HG03378 (cell line): Measurements from ENCODE around the gene NR1D1.

Experiments used
- ATAC-seq: cut with Tn5 transposase; IDR thresholded peaks from one replicate; pipeline ENCODE4 v1.9.1; 2021; ENCODE audit warnings: mild to moderate bottlenecking, moderate library complexity; ENCODE audit not compliant: unreplicated experiment

The NR1D1 gene

DNA sequence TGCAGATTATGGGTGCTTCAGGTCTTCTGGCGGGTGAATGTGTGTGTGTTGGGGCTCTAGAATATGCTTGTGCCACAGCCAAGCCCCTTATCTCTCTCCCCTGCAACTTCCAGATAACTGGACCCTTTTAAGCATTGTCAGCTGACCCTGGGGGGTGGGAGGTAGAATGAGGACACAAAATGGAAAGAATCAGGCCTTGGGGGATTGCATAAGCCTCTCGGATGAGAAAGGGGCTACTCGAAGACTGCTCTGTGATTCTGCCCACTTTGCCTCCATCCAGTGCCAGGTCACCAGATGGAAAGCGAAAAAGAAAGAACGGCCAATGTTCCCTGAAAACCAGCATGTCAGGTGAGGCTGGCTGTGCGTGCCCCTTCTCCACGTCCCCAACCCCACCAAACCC is 23.8 kb downstream of the NR1D1 start:
- ATAC-seq = no peak

- no peak for ATAC-seq
These were observed 24.4 kb downstream of the NR1D1 start for GRCh38 chr17:40075942-40076498.

DNA sequence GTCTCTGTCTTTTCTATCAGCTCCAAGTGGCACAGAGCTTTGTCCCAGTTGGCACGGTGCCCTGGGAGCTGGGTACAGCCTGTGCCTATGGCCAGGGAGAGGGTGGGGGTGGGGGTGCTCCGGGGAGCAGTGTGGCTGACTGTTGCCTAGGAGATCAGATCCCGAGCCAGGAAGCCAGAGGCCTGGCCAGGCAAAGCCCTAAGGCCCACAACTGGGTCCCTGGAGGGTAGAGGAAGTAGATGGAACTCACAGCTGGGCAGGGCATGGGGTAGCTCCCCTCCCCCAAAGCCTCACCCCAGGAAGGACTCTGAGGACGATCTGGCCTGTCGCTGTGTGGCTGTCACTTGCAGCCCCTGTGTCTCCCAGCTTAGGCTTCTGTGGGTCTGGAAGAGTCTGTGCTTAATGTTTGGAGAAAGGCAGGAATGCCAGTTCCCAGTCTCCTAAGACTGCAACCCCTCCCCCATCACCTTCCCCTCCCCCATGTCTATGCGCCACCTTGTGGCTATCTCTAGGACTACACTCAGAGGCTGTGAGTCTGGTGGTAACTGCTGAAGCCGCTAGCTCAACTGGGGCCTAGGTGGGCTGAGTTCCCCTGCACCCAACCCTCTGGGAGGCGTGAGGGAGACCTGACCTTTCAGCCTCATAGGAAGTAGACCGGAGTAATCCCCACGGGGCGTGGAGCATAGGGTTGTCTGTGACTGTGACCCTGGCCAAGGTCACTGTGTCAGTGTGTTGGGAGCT is 25.0 kb downstream of the NR1D1 start:
- ATAC-seq = no peak

DNA sequence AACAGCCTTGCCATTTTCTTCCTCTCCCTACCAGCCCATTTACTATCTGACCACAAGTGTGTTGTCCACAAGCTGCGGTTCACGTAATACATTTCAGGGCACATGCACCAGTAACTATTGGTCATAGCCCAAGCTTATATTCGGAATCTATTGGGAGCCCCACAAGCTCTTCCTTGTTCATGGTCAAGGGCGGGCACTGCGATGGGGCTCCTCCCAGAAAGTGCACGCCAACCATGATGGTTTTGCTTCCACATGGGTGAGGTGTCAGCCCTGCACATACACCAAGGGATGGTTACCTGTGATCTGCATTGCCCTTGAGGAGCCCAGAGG is 25.6 kb downstream of the NR1D1 start:
- ATAC-seq = no peak

DNA sequence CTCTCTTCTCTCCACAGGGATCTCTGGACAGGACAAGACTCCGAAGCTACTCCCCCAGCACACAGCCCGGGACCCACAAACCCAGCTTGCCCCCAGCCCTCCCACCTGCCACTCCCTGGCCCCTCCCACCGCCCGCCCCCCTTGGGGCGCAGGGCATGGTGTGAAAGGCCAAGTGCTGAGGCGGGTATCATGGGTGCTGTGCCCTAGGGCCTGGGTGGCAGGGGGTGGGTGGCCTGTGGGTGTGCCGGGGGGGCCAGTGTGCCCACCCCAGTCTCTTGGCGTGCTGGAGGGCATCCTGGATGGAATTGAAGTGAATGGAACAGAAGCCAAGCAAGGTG is 26.2 kb downstream of the NR1D1 start:
- no peak for ATAC-seq

- ATAC-seq = no peak
These were observed 26.8 kb downstream of the NR1D1 start for GRCh38 chr17:40073454-40074174.

DNA sequence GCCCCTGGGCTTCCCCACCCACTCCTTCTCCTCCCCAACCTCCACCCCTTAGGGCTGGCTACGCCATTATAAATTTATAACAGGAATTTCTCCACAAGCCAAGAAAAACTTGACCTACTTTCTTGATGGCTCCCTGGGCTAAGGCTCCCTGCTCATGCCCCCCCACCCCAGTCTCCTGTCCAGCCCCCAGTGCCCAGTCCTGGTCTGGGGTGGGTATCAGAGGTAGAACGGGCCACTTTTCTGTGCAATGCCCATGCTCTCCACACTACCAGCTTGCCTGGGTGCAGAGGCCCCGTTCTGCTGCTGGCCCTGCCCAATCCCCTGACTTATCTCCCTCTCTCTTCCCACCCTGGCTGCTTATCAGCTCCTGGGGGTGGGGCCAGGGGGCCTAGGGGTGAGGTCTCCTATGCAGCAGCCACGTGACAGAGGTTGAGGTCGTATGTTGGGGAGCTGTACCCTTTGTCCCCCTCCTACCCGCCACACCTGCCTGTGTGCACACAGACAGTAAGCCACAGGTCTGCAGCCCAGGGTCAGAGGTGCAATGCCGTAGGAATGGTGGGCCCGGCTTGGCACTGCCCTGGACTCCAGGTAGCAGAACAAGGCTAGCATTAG is 27.5 kb downstream of the NR1D1 start:
- no peak for ATAC-seq

GRCh38 chr17:40072040-40072734 is 28.2 kb downstream of the NR1D1 start:
- no peak for ATAC-seq

- ATAC-seq = no peak
These were observed 28.9 kb downstream of the NR1D1 start for GRCh38 chr17:40071313-40072039.

- ATAC-seq = no peak
These were observed 29.6 kb downstream of the NR1D1 start for GRCh38 chr17:40070709-40071312.

- no peak for ATAC-seq
These were observed 30.4 kb downstream of the NR1D1 start for GRCh38 chr17:40069751-40070708.

DNA sequence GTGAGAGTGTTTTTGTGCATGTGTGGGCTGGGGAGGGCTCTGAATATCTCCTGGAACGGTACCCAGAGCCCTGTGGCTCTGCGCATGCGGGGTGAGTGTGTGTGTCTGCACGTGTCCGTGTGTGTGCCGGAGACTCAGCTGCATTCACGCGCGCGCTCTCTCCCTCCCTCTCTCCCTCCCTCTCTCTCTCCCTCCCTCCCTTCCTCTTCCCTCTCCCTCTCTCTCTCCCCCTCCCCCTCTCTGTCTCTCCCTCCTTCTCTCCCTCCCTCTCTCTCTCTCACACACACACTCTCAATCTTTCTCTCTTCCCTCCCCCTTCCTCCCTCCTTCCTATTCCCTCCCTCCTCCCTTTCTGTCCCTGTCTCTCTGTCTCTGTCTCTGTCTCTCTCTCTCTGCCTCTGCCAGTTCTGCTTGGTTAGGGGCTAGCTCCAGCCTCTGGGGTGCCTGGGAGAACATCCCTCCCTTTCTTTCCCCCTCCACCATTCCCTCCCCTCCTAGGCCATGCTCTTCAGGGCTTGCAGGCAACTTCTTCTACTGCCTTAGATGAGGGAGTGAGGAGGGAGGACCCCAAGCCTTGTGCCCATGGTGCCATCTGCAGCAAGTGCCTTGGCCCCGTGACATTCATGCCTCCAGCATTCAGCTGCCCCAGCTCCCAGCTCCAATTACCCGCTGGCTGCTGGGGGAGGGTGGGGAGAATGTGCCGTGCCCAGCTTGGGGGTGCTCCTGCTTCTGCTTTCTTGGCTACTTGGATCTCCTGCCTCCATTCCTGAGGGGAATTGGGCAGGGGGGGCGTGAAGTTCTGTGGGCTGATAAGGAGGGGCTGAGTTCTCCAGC is 31.3 kb downstream of the NR1D1 start:
- ATAC-seq = no peak

GRCh38 chr17:40068584-40068916 is 31.8 kb downstream of the NR1D1 start:
- no peak for ATAC-seq

GRCh38 chr17:40068129-40068581 is 32.2 kb downstream of the NR1D1 start:
- ATAC-seq = no peak

GRCh38 chr17:40067710-40068109 is 32.7 kb downstream of the NR1D1 start:
- ATAC-seq = no peak

GRCh38 chr17:40065769-40066510 is 34.4 kb downstream of the NR1D1 start:
- no peak for ATAC-seq

DNA sequence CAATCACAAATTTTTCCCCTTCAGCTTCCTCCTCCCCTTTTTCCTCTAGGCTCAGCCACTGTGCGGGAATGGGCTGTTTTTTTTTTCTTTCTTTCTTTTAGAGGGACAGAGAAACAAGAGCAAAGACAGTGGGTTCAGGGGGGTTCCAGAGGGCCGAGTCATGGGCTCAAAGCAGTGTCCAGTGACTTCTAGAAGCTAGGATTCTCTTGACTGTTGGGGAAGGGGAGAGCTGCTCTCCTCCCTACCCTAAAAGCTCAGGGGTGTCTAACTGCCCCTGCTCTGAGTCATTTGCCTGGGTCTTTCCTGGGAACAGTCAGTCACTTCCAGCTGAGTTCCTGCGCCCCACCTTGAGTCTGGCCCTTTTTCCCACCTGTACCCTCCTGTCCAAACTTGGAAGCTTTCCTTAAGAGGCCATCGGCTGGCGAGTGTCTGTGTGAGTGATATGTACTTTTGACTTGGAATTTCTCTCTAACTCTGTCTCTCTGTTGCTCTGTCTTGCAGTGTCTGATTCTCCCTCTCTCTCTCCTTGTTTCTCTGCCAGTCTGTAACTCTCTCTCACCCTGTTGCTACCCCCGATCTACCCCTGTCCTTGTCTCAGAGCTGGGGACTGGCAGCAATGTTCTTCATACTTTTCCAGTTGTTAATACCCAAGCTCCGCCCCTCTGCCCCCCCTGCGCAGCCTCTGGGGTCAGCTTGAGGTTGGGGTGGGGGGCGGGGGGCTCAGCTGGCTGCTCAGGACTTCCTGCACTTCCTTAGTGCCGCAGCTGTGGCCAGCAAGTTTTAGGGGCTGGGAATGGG is 35.2 kb downstream of the NR1D1 start:
- no peak for ATAC-seq
